Tibial nerve (tissue), 4 donors: ENCODE measurements around the gene RFX1.
"Not testable (repeated sequence)": the region's sequence is repeated elsewhere in the genome, so short reads cannot be mapped to it uniquely, and the experiment has no call there.

ENCODE experiments used
- EP300 ChIP-seq, 2 donors: sonication (generic); formaldehyde crosslinking; IDR thresholded peaks; one replicate each; pipeline ENCODE4 v1.6.1; 2017; ENCODE audit warnings: antibody characterized with exemption in 2 of 2, mild to moderate bottlenecking in 1 of 2
- POLR2A ChIP-seq, 2 donors: fragments of 450-650 bp; IDR thresholded peaks; one replicate each; pipeline ENCODE4 v1.6.1; 2017; ENCODE audit warnings: antibody characterized with exemption in 2 of 2, mild to moderate bottlenecking in 2 of 2, moderate library complexity in 2 of 2
- TF ChIP-seq, protein P1 (sequence below), 5 experiments: fragments of 200-600 bp in 3 of 5; fragments of 450-650 bp in 2 of 5; sonication (generic) in 3 of 5; IDR thresholded peaks; one replicate each; pipeline ENCODE4 v1.5.1; 2016 to 2019; ENCODE audit warnings: antibody characterized with exemption in 5 of 5, mild to moderate bottlenecking in 3 of 5, moderate library complexity in 2 of 5

DNA sequence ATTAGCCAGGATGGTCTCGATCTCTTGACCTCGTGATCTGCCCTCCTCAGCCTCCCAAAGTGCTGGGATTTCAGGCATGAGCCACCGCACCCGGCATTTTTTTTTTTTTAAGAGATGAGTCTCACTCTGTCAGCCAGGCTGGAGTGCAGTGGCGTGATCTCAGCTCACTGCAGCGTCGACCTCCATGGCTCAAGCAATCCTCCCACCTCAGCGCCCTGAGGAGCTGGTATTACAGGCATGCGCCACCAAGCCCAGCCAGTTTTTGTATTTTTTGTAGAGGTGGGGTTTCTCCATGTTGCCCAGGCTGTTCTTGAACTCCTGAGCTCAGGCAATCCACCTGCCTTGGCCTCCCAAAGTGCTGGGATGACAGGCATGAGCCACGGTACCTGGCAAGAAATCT, 41.7 kb upstream of the RFX1 start:
- TF ChIP-seq, protein P1, sequence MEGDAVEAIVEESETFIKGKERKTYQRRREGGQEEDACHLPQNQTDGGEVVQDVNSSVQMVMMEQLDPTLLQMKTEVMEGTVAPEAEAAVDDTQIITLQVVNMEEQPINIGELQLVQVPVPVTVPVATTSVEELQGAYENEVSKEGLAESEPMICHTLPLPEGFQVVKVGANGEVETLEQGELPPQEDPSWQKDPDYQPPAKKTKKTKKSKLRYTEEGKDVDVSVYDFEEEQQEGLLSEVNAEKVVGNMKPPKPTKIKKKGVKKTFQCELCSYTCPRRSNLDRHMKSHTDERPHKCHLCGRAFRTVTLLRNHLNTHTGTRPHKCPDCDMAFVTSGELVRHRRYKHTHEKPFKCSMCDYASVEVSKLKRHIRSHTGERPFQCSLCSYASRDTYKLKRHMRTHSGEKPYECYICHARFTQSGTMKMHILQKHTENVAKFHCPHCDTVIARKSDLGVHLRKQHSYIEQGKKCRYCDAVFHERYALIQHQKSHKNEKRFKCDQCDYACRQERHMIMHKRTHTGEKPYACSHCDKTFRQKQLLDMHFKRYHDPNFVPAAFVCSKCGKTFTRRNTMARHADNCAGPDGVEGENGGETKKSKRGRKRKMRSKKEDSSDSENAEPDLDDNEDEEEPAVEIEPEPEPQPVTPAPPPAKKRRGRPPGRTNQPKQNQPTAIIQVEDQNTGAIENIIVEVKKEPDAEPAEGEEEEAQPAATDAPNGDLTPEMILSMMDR (IDR thresholded peaks at IDR 0.05) = not testable (repeated sequence)
- TF ChIP-seq POLR2A, EP300 (IDR thresholded peaks at IDR 0.05): not testable (repeated sequence)
